ENCODE results near the gene MSANTD2.
A peak's percentile ranks its signal among the peaks of the same experiment; 100 is the strongest.
"Not testable (repeated sequence)": the region's sequence is repeated elsewhere in the genome, so short reads cannot be mapped to it uniquely, and the experiment has no call there.

MSANTD2 gene

GRCh38 chr11:124814739-124815138 lies 14.5 kb upstream of the MSANTD2 start:
- DNase-seq = no peak

- DNase-seq = no peak
Observed at GRCh38 chr11:124812876-124813275, 12.7 kb upstream of the MSANTD2 start.

GRCh38 chr11:124811399-124812125 lies 11.4 kb upstream of the MSANTD2 start:
- no peak for DNase-seq

GRCh38 chr11:124807660-124808270 lies 7.6 kb upstream of the MSANTD2 start:
- DNase-seq = no peak

GRCh38 chr11:124807201-124807600 lies 7.0 kb upstream of the MSANTD2 start:
- DNase-seq = no peak

GRCh38 chr11:124804884-124805283 lies 4.7 kb upstream of the MSANTD2 start:
- DNase-seq = no peak

- DNase-seq = no peak
Observed at GRCh38 chr11:124801636-124802312, 1.6 kb upstream of the MSANTD2 start.

- no peak for DNase-seq
Observed at GRCh38 chr11:124801014-124801413, 808 bp upstream of the MSANTD2 start.

GRCh38 chr11:124799348-124800225 lies 619 bp downstream of the MSANTD2 start:
- peak; percentile 40 for DNase-seq

GRCh38 chr11:124798991-124799347 lies 1.2 kb downstream of the MSANTD2 start:
- DNase-seq = no peak

- DNase-seq = no peak
Observed at GRCh38 chr11:124796312-124796711, 3.9 kb downstream of the MSANTD2 start.

GRCh38 chr11:124793466-124794278 lies 6.5 kb downstream of the MSANTD2 start:
- peak; percentile 42 for DNase-seq

GRCh38 chr11:124791626-124792341 lies 8.4 kb downstream of the MSANTD2 start:
- DNase-seq = no peak

GRCh38 chr11:124788521-124788920 lies 11.7 kb downstream of the MSANTD2 start:
- DNase-seq = no peak

GRCh38 chr11:124784051-124784450 lies 16.2 kb downstream of the MSANTD2 start:
- DNase-seq = no peak

- no peak for DNase-seq
Observed at GRCh38 chr11:124783002-124783401, 17.2 kb downstream of the MSANTD2 start.

GRCh38 chr11:124779568-124779967 lies 20.6 kb downstream of the MSANTD2 start:
- DNase-seq = no peak

- no peak for DNase-seq
Observed at GRCh38 chr11:124778281-124778680, 21.9 kb downstream of the MSANTD2 start.

GRCh38 chr11:124776865-124777645 lies 23.2 kb downstream of the MSANTD2 start:
- no peak for DNase-seq

GRCh38 chr11:124770959-124771358 lies 29.2 kb downstream of the MSANTD2 start:
- not testable (repeated sequence) for DNase-seq

Measured in NCI-H146 (cell line).